Activated CD4-positive, CD25-positive, alpha-beta regulatory T cell treated with anti-CD3 and anti-CD28 coated beads, Interleukin-2, amount 50 U/mL, for 24 hours (primary cell): ENCODE measurements around the gene REST.
A peak's percentile ranks its signal among the peaks of the same experiment; 100 is the strongest.

Experiments used
- ATAC-seq, 2 donors: fragments of 150-1000 bp; cut with Tn5 transposase; one replicate each; pipeline ENCODE4 v1.10.0; 2021; ENCODE audit warnings: mild to moderate bottlenecking in 1 of 2, moderate library complexity in 1 of 2

Gene REST

DNA sequence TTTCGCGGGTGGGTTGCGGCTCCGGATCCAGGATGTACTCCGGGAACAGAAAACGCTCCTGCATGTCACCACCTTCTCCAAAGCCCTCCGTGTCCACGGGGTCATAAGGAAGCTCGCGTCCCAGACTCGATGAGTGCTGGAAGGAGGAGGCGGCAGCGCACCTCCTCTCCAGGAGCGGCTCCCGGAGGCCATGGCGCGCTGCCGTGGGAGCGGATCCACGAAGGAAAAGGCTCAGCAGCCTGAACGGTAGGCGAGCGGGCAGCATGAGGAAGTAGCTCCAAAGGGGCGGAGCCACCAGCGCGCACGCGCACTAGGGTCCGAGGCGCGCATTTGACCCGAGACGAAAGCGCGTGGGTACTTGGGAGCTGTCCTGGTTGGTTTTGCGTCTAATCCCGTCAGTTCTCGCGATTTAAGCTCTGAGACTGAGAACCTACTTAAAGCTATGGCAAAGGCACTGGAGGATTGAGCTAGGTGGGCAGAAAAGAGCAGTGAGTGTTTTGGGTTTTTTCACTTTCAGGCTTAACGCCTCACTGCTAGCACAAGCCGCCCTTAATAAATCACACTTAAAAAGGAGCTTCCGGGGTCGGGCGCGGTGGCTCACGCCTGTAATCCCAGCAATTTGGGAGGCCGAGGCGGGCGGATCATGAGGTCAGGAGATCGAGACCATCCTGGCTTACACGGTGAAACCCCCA, 69.8 kb downstream of the REST start, which contains the start of gene NOA1:
NOA1 (minus strand) TSS at position 286 of the 692 bp plus-strand sequence; CDS start at position 265, 21 bp downstream.
- peak; percentile 83 to 87 for ATAC-seq

- ATAC-seq = peak; percentile 44 to 54
Measured at GRCh38 chr4:56978750-56979303, 71.1 kb downstream of the REST start, which contains the start of gene POLR2B. Gene POLR2B (plus strand): TSS chr4:56978896. CDS start chr4:56978986, 90 bp downstream.

DNA sequence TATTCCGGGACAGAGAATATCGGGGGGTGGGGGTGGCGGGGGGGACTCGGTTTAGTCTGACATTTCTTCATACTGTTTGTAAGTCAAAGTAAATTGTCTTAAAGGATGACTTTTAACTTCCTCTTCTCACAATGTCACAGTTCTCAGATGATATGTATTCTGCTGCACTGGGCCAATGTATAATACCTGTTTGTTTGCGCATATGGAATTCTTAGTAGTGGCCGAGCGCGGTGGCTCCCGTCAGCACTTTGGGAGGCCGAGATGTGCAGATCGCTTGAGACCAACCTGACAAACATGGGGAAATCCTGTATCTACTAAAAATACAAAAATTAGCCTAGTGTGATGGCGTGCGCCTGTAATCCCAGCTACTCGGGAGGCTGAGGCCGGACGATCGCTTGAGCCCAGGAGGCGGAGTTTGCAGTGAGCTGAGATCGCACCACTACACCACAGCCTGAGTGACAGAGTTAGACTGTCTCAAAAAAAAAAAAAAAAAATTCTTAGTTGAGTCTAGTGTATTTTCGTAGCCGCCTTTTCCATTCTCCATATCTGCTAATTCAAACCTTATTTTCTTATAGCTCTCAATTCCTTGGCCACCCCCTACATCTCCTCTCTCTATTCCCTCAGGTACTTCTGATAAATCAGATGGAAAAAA, 71.8 kb downstream of the REST start:
- ATAC-seq = no peak

- no peak for ATAC-seq
Measured at GRCh38 chr4:56981795-56982201, 74.1 kb downstream of the REST start.

GRCh38 chr4:56986192-56986591, 78.5 kb downstream of the REST start:
- no peak for ATAC-seq

DNA sequence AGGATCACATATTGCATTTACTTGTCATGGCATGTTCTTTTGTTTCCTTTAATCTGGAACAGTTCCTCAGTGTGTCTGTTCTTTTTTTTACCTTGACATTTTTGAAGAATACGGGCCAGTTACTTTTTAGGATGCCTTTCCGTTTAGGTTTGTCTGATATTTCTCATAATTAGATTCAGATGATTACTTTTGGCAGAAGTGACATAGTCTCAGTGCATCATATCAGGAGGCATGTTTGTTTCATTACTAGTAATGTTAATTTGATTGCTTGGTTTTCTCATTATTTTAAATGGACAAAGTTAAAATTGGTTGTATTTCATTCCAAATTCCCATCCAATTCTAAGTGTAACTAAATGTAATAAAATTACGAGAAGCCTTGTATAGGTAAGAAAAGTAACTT, 79.3 kb downstream of the REST start:
- ATAC-seq = no peak

DNA sequence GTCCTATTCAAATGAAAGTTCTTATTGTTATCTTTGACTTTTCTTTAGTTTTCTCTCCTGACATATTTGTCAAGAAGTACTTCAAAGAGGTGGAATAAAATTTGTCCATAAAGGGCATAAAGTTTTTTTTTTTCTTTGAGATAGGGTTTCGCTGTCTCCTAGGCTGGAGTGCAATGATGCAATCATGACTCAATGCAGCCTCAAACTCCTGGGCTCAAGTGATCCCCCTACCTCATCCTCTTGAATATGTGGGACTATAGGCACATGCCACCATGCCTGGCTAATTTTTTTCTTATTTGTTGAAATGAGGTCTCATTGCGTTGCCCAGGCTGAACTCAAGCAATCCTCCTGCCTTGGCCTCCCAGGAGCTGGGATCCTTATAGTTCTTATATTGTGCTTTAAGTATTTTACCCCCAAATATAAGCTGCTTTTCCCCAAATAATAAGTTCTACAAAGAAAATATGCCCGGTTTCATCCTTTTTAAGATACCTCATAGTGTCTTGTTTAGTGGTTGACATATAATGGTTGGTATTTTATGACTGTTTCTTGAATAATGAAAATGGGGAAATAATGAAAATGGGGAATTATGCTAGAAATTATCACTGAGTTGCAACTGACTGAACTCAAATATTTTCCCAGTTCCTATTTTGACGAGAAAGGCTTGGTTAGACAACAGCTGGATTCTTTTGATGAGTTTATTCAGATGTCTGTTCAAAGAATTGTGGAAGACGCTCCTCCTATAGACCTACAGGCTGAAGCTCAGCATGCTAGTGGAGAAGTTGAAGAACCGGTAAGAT, 82.6 kb downstream of the REST start:
- ATAC-seq = no peak

DNA sequence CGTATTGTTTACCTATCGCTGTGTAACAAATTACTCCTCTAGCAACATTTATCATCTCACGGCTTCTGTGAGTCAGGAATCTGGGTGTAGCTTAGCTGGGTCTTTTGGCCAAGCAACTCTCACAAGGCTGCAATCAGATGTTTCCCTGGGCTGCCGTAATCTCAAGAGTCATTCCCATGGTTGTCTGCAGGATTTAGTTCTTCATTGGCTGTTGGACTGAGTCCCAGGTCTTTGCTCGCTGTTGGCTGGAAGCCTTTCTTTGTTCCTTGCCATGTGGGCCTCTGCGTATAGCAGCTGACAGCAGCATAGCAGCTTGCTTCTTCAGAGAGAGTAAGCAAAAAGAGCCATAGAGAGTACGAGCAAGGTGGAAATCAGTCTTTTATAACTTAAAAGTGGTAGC, 87.8 kb downstream of the REST start:
- ATAC-seq = no peak

DNA sequence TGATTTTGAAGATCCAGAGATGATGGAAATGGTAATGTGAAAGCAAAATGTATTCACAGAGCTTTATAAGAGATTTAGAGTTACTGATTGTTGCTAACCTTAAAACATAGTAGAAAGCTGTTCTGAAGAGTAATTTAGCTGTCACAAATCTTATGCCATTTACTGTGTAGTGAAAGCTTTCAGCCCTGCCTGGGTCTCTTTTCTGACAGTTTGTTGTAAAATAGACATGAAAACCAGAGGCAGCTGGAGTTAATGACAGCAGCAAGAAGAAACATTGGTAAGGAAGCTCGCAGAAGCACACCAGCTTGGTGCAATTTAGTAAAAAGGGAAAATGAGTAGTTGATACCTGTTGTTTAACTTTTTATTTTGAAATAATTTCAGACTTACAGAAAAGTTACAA, 92.1 kb downstream of the REST start:
- ATAC-seq = no peak

DNA sequence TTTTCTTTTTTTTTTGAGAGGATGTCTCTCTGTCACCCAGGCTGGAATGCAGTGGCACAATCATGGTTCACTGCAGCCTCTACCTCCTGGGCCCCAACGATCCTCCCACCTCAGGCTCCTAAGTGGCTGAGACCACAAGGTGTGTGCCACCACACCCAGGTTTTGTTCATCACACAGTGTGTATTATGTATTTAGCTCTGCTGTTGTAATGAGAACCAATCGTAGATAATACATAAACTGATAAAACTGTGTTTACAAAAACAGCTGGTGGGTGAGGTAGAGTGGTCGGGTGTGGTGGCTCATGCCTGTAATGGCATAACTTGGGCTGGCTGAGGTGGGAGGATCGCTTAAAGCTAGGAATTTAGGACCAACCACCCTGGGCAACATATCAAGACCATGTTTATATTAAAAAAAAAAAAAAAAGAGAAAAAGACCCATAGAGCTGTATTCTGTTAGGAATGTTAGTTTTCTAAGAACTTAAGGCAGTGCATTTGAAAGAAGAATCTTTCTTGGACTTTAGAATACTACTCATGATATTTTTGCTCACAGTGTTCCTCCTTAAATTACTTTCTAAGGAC, 105.9 kb downstream of the REST start:
- no peak for ATAC-seq
